Measurements from ENCODE around the gene THSD7A. TPM values are rescaled to one million over a fixed set of nuclear protein-coding genes. Genes with fewer than 3 reads are reported as not detected.

THSD7A gene
- total RNA-seq, 1 experiment from 2014 or later: 0.68 TPM

DNA sequence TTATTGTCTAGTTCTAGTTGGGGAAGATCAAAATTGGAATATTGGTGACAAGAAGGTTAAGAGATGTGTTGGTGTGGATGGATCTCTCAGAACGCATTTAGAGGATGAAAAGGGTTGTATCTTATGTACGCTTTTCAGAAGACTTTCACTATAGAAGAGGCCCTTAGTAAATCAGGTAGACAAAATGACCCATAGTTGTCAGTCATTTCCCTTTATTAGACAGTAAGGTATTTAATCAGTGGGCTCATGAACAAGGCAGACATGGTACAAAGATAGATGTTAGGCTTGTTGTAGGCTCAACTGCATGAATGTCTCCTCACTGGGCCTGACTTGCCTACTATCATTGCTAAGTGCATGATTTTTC lies 499.2 kb downstream of the THSD7A start:
- ChIA-PET POLR2A (no interaction called here), CTCF (no interaction called here)
- no peak overlapping the region for H3K4me3 Mint-ChIP-seq
- H3K27me3 Mint-ChIP-seq (ENCODE audit: low read depth): no peaks in the 10 kb centered on the region
- H3K4me1 Mint-ChIP-seq: peaks cover 9% of the 10 kb centered on the region
- DNase-seq (ENCODE audit: low spot score) (no peak), ATAC-seq (no peak)
- H3K36me3 Mint-ChIP-seq: no peaks in the 10 kb centered on the region
- H3K9me3 Mint-ChIP-seq: no peaks in the 10 kb centered on the region
- TF ChIP-seq TEAD1 (CRISPR knock-in tag; IDR thresholded peaks at IDR 0.05) (no peak), MXD4 (CRISPR knock-in tag; IDR thresholded peaks at IDR 0.05; ENCODE audit: borderline replicate concordance) (no peak), FOXP1 (CRISPR knock-in tag; IDR thresholded peaks at IDR 0.05; ENCODE audit: borderline replicate concordance) (no peak), JAZF1 (CRISPR knock-in tag; IDR thresholded peaks at IDR 0.05) (no peak), TEAD4 (CRISPR knock-in tag; IDR thresholded peaks at IDR 0.05) (no peak), TP53 (CRISPR knock-in tag; IDR thresholded peaks at IDR 0.05) (no peak), NR2C2 (CRISPR knock-in tag; IDR thresholded peaks at IDR 0.05) (no peak), NR3C1 (CRISPR knock-in tag; conservative IDR thresholded peaks at IDR 0.05; ENCODE audit: low read depth) (no peak), ZNF138 (CRISPR knock-in tag; conservative IDR thresholded peaks at IDR 0.05) (no peak), CREM (CRISPR knock-in tag; IDR thresholded peaks at IDR 0.05) (no peak), RORB (CRISPR knock-in tag; IDR thresholded peaks at IDR 0.05) (no peak), ZNF263 (CRISPR knock-in tag; IDR thresholded peaks at IDR 0.05; ENCODE audit: low read depth) (no peak)
- TF ChIP-seq, protein P1, sequence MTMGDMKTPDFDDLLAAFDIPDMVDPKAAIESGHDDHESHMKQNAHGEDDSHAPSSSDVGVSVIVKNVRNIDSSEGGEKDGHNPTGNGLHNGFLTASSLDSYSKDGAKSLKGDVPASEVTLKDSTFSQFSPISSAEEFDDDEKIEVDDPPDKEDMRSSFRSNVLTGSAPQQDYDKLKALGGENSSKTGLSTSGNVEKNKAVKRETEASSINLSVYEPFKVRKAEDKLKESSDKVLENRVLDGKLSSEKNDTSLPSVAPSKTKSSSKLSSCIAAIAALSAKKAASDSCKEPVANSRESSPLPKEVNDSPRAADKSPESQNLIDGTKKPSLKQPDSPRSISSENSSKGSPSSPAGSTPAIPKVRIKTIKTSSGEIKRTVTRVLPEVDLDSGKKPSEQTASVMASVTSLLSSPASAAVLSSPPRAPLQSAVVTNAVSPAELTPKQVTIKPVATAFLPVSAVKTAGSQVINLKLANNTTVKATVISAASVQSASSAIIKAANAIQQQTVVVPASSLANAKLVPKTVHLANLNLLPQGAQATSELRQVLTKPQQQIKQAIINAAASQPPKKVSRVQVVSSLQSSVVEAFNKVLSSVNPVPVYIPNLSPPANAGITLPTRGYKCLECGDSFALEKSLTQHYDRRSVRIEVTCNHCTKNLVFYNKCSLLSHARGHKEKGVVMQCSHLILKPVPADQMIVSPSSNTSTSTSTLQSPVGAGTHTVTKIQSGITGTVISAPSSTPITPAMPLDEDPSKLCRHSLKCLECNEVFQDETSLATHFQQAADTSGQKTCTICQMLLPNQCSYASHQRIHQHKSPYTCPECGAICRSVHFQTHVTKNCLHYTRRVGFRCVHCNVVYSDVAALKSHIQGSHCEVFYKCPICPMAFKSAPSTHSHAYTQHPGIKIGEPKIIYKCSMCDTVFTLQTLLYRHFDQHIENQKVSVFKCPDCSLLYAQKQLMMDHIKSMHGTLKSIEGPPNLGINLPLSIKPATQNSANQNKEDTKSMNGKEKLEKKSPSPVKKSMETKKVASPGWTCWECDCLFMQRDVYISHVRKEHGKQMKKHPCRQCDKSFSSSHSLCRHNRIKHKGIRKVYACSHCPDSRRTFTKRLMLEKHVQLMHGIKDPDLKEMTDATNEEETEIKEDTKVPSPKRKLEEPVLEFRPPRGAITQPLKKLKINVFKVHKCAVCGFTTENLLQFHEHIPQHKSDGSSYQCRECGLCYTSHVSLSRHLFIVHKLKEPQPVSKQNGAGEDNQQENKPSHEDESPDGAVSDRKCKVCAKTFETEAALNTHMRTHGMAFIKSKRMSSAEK (CRISPR knock-in tag; IDR thresholded peaks at IDR 0.05; ENCODE audit: borderline replicate concordance): no peak
- TF ChIP-seq, protein P2, sequence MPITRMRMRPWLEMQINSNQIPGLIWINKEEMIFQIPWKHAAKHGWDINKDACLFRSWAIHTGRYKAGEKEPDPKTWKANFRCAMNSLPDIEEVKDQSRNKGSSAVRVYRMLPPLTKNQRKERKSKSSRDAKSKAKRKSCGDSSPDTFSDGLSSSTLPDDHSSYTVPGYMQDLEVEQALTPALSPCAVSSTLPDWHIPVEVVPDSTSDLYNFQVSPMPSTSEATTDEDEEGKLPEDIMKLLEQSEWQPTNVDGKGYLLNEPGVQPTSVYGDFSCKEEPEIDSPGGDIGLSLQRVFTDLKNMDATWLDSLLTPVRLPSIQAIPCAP (CRISPR knock-in tag; IDR thresholded peaks at IDR 0.05): no peak
- TF ChIP-seq, protein P3, sequence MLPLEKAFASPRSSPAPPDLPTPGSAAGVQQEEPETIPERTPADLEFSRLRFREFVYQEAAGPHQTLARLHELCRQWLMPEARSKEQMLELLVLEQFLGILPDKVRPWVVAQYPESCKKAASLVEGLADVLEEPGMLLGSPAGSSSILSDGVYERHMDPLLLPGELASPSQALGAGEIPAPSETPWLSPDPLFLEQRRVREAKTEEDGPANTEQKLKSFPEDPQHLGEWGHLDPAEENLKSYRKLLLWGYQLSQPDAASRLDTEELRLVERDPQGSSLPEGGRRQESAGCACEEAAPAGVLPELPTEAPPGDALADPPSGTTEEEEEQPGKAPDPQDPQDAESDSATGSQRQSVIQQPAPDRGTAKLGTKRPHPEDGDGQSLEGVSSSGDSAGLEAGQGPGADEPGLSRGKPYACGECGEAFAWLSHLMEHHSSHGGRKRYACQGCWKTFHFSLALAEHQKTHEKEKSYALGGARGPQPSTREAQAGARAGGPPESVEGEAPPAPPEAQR (CRISPR knock-in tag; IDR thresholded peaks at IDR 0.05): no peak
- TF ChIP-seq, protein P4, sequence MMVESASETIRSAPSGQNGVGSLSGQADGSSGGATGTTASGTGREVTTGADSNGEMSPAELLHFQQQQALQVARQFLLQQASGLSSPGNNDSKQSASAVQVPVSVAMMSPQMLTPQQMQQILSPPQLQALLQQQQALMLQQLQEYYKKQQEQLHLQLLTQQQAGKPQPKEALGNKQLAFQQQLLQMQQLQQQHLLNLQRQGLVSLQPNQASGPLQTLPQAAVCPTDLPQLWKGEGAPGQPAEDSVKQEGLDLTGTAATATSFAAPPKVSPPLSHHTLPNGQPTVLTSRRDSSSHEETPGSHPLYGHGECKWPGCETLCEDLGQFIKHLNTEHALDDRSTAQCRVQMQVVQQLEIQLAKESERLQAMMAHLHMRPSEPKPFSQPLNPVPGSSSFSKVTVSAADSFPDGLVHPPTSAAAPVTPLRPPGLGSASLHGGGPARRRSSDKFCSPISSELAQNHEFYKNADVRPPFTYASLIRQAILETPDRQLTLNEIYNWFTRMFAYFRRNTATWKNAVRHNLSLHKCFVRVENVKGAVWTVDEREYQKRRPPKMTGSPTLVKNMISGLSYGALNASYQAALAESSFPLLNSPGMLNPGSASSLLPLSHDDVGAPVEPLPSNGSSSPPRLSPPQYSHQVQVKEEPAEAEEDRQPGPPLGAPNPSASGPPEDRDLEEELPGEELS (CRISPR knock-in tag; IDR thresholded peaks at IDR 0.05): no peak
- TF ChIP-seq, protein P5, sequence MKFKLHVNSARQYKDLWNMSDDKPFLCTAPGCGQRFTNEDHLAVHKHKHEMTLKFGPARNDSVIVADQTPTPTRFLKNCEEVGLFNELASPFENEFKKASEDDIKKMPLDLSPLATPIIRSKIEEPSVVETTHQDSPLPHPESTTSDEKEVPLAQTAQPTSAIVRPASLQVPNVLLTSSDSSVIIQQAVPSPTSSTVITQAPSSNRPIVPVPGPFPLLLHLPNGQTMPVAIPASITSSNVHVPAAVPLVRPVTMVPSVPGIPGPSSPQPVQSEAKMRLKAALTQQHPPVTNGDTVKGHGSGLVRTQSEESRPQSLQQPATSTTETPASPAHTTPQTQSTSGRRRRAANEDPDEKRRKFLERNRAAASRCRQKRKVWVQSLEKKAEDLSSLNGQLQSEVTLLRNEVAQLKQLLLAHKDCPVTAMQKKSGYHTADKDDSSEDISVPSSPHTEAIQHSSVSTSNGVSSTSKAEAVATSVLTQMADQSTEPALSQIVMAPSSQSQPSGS (CRISPR knock-in tag; IDR thresholded peaks at IDR 0.05; ENCODE audit: borderline replicate concordance, low read depth): no peak
- TF ChIP-seq, protein P6, sequence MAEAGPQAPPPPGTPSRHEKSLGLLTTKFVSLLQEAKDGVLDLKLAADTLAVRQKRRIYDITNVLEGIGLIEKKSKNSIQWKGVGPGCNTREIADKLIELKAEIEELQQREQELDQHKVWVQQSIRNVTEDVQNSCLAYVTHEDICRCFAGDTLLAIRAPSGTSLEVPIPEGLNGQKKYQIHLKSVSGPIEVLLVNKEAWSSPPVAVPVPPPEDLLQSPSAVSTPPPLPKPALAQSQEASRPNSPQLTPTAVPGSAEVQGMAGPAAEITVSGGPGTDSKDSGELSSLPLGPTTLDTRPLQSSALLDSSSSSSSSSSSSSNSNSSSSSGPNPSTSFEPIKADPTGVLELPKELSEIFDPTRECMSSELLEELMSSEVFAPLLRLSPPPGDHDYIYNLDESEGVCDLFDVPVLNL (CRISPR knock-in tag; IDR thresholded peaks at IDR 0.05; ENCODE audit: borderline replicate concordance, low read depth): no peak
- no peak overlapping the region for H3K27ac Mint-ChIP-seq
